HCT116 (cell line): ENCODE data around the gene CDH23. TPM values are rescaled to one million over a fixed set of nuclear protein-coding genes. Genes with fewer than 3 reads are reported as not detected.

ENCODE experiments used
- ATAC-seq: fragments of 200-7000 bp; cut with Tn5 transposase; 2 replicates; pipeline ENCODE4 v1.9.1; 2020; ENCODE audit warnings: mild to moderate bottlenecking, moderate library complexity
- BruUV-seq: library from RNA; stranded (reverse); fragments of 400-500 nt; replicated peaks from 2 replicates; lab custom pipeline; 2021; lab: Mats Ljungman, UMichigan
- CTCF ChIA-PET: fragments of 300-600 bp; sonication (Branson Sonifier 250); formaldehyde crosslinking; loops from one replicate; lab custom pipeline; 2021; ENCODE audit warnings: antibody characterized with exemption; lab: Charles Lee
- POLR2A ChIA-PET: fragments of 300-600, 350-600 bp; sonication (Branson Sonifier 250); formaldehyde crosslinking; loops from one replicate; lab custom pipeline; 2021; ENCODE audit warnings: antibody characterized with exemption; lab: Charles Lee
- RAD21 ChIA-PET, 2 experiments: fragments of 300-600 bp; sonication (Branson Sonifier 250); formaldehyde crosslinking; loops; one replicate each; lab custom pipeline; 2023; ENCODE audit warnings: low total read pairs in 2 of 2; ENCODE audit not compliant: uncharacterized antibody in 2 of 2, unreplicated experiment in 2 of 2, low non-redundant PET in 1 of 2; lab: Charles Lee
- DNase-seq: peaks from one replicate; pipeline ENCODE4 v3.0.0-alpha.2; 2010; ENCODE audit warnings: low read depth, low spot score
- H2AFZ ChIP-seq: fragments of 200-600 bp; shearing (Covaris generic), sonication (generic); 2 replicates; pipeline ENCODE4 v1.6.1; 2017; ENCODE audit warnings: low read depth, mixed run types, mixed read lengths, antibody characterized with exemption, low read length; ENCODE audit not compliant: poor library complexity, severe bottlenecking
- H3K27ac ChIP-seq: 2 replicates; pipeline ENCODE4 v1.5.1; 2012; ENCODE audit warnings: low read depth, low read length
- H3K27me3 ChIP-seq: fragments of 200-600 bp; sonication (generic); 2 replicates; pipeline ENCODE4 v1.6.1; 2016; ENCODE audit warnings: mixed run types, low read length, mixed read lengths; ENCODE audit not compliant: insufficient read depth
- H3K36me3 ChIP-seq, 2 experiments: fragments of 200-500 bp in 1 of 2; fragments of 200-600 bp in 1 of 2; sonication (Bioruptor generic) in 1 of 2; sonication (generic) in 1 of 2; 2 replicates each; pipeline versions ENCODE4 v1.5.1 to v1.6.1; 2014 to 2016; ENCODE audit warnings: low read length in 2 of 2, inconsistent platforms in 1 of 2, mixed read lengths in 1 of 2, mixed run types in 1 of 2; ENCODE audit not compliant: insufficient read depth in 2 of 2, control insufficient read depth in 1 of 2
- H3K4me1 ChIP-seq, 2 experiments: fragments of 200-600 bp in 1 of 2; sonication (generic) in 1 of 2; 2 replicates each; pipeline versions ENCODE4 v1.5.1 to v1.6.1; 2012 to 2017; ENCODE audit warnings: low read length in 2 of 2, inconsistent platforms in 1 of 2, mild to moderate bottlenecking in 1 of 2, mixed read lengths in 1 of 2, mixed run types in 1 of 2, moderate library complexity in 1 of 2; ENCODE audit not compliant: insufficient read depth in 2 of 2, control insufficient read depth in 1 of 2
- H3K4me2 ChIP-seq: fragments of 200-600 bp; sonication (generic); 2 replicates; pipeline ENCODE4 v1.6.1; 2017; ENCODE audit warnings: mixed run types, low read length, mixed read lengths
- H3K4me3 ChIP-seq, 2 experiments: fragments of 200-600 bp in 1 of 2; sonication (generic) in 1 of 2; replicated peaks in 1 of 2; 2 replicates each; pipeline ENCODE4 v1.5.1; 2011 to 2016; ENCODE audit warnings: low read length in 2 of 2, control low read depth in 1 of 2, low read depth in 1 of 2, mild to moderate bottlenecking in 1 of 2, mixed read lengths in 1 of 2, mixed run types in 1 of 2
- H3K79me2 ChIP-seq: fragments of 200-600 bp; sonication (generic); 2 replicates; pipeline ENCODE4 v1.6.1; 2017; ENCODE audit warnings: mild to moderate bottlenecking, mixed run types, low read length, moderate library complexity, mixed read lengths; ENCODE audit not compliant: insufficient read depth
- H3K9ac ChIP-seq: fragments of 200-600 bp; sonication (generic); 2 replicates; pipeline ENCODE4 v1.6.1; 2016; ENCODE audit warnings: low read length, mixed read lengths
- H3K9me2 ChIP-seq: fragments of 200-600 bp; sonication (generic), shearing (Covaris generic); 2 replicates; pipeline ENCODE4 v1.6.1; 2017; ENCODE audit warnings: mixed run types, mild to moderate bottlenecking, moderate library complexity; ENCODE audit not compliant: insufficient read depth
- H3K9me3 ChIP-seq, 2 experiments: fragments of 200-500 bp in 1 of 2; fragments of 200-600 bp in 1 of 2; sonication (Bioruptor generic) in 1 of 2; sonication (generic) in 1 of 2; 2 replicates each; pipeline ENCODE4 v1.6.1; 2014 to 2017; ENCODE audit warnings: low read length in 2 of 2, mixed read lengths in 2 of 2, inconsistent platforms in 1 of 2, low read depth in 1 of 2, mild to moderate bottlenecking in 1 of 2, mixed run types in 1 of 2, moderate library complexity in 1 of 2; ENCODE audit not compliant: control insufficient read depth in 1 of 2, insufficient read depth in 1 of 2
- H4K20me1 ChIP-seq: fragments of 200-600 bp; sonication (generic), shearing (Covaris generic); 2 replicates; pipeline ENCODE4 v1.6.1; 2017; ENCODE audit warnings: mixed run types, mild to moderate bottlenecking, moderate library complexity; ENCODE audit not compliant: insufficient read depth
- CEBPB ChIP-seq: IDR thresholded peaks from 2 replicates; pipeline ENCODE4 v1.6.1; 2012; ENCODE audit warnings: low read depth
- ELF1 ChIP-seq: IDR thresholded peaks from 2 replicates; pipeline ENCODE4 v1.6.1; 2012; ENCODE audit warnings: low read depth, borderline replicate concordance
- EZH2 ChIP-seq: fragments of 200-600 bp; sonication (generic); IDR thresholded peaks from 2 replicates; pipeline ENCODE4 v1.6.1; 2017; ENCODE audit warnings: antibody characterized with exemption, mixed run types
- FOSL1 ChIP-seq: IDR thresholded peaks from 2 replicates; pipeline ENCODE4 v1.6.1; 2012; ENCODE audit warnings: low read depth
- POLR2A ChIP-seq: IDR thresholded peaks from 2 replicates; pipeline ENCODE4 v1.7.0; 2011; ENCODE audit warnings: borderline replicate concordance; ENCODE audit not compliant: insufficient read depth, insufficient read length; ENCODE audit errors: extremely low read depth
- POLR2AphosphoS5 ChIP-seq: IDR thresholded peaks from 2 replicates; pipeline ENCODE4 v1.6.1; 2011; ENCODE audit warnings: mild to moderate bottlenecking, low read depth, low read length, moderate library complexity
- REST ChIP-seq: IDR thresholded peaks from 2 replicates; pipeline ENCODE4 v1.6.1; 2012; ENCODE audit warnings: low read depth
- SP1 ChIP-seq: IDR thresholded peaks from 2 replicates; pipeline ENCODE4 v1.6.1; 2012; ENCODE audit warnings: low read depth
- TCF7L2 ChIP-seq: IDR thresholded peaks from 2 replicates; pipeline ENCODE4 v1.7.0; 2011; ENCODE audit warnings: borderline replicate concordance, inconsistent platforms; ENCODE audit not compliant: insufficient read depth, insufficient read length; ENCODE audit errors: extremely low read depth
- YY1 ChIP-seq: IDR thresholded peaks from 2 replicates; pipeline ENCODE4 v1.6.1; 2011; ENCODE audit warnings: low read length, low read depth, moderate library complexity, mild to moderate bottlenecking; ENCODE audit not compliant: insufficient replicate concordance; ENCODE audit errors: extremely low read depth
- intact Hi-C: fragments of 100-400 bp; cut with micrococcal nuclease; formaldehyde crosslinking; loops from 2 replicates; pipeline ENCODE4 v1.10.0; 2022
- total RNA-seq: library from RNA; stranded (reverse); gene quantifications from one replicate; pipeline ENCODE4 v1.2.1, GENCODE V29; 2021; ENCODE audit not compliant: unreplicated experiment

CDH23 gene
- total RNA-seq, 1 experiment from 2014 or later = not detected

- DNase-seq (no peak), ATAC-seq (no peak)
- Histone ChIP-seq H3K9me2 (no peaks in the 10 kb centered on the region), H3K27me3 (no peaks in the 10 kb centered on the region; the same call in 1 of the 2 replicates), H3K4me2 (no peak overlapping the region), H3K9me3 (no peaks in the 10 kb centered on the region), H3K4me3 (no peak overlapping the region), H3K9ac (no peak overlapping the region), H3K27ac (no peak overlapping the region), H3K36me3 (no peaks in the 10 kb centered on the region), H3K4me1 (no peaks in the 10 kb centered on the region), H3K79me2 (no peaks in the 10 kb centered on the region), H4K20me1 (no peaks in the 10 kb centered on the region), H2AFZ (no peak overlapping the region)
- no TSS peak for BruUV-seq
- intact Hi-C loops = no loop called here
- ChIA-PET RAD21 (no interaction called here), CTCF (no interaction called here), POLR2A (no interaction called here)
- TF ChIP-seq REST = no peak
- no peak for TF ChIP-seq POLR2AphosphoS5
- no peak for TF ChIP-seq YY1
- TF ChIP-seq FOSL1 = no peak
- TF ChIP-seq TCF7L2 = no peak
- TF ChIP-seq EZH2 = no peak
- TF ChIP-seq ELF1 = no peak
- no peak for TF ChIP-seq POLR2A
- TF ChIP-seq CEBPB = no peak
- no peak for TF ChIP-seq SP1
These were observed 2.8 kb upstream of the CDH23 start for GRCh38 chr10:71393841-71394475.
